Mammary epithelial cell (primary cell): Measurements from ENCODE around the gene UBD.

Experiments used
- CTCF ChIP-seq, 2 donors: IDR thresholded peaks in 1 of 2; conservative IDR thresholded peaks in 1 of 2; 2 replicates each; pipeline ENCODE4 v1.5.1; 2011 to 2012; ENCODE audit warnings: inconsistent platforms in 2 of 2, low read length in 2 of 2, mild to moderate bottlenecking in 2 of 2, control low read depth in 1 of 2, low read depth in 1 of 2; ENCODE audit not compliant: insufficient read depth in 1 of 2; ENCODE audit errors: extremely low read depth in 1 of 2
- EZH2 ChIP-seq: IDR thresholded peaks from 2 replicates; pipeline ENCODE4 v1.6.1; 2012; ENCODE audit warnings: low read length, inconsistent platforms, borderline replicate concordance

GRCh38 chr6:29525311-29525639 lies 34.3 kb downstream of the UBD start:
- TF ChIP-seq CTCF (conservative IDR thresholded peaks at IDR 0.05 in 1 of 2, IDR thresholded peaks at IDR 0.05 in 1 of 2; ENCODE audit: extremely low read depth in 1 of 2, insufficient read depth in 1 of 2, low read depth in 1 of 2, low read length in 2 of 2) (no peak), EZH2 (no peak)
